HepG2 (cell line): ENCODE data around the gene INPP5E. TPM values are rescaled to one million over a fixed set of nuclear protein-coding genes. Genes with fewer than 3 reads are reported as not detected.

ENCODE experiments used
- ATAC-seq: fragments of 200-7000 bp; cut with Tn5 transposase; 3 replicates; pipeline ENCODE4 v1.9.1; 2020; ENCODE audit warnings: mild to moderate bottlenecking, moderate library complexity
- BruUV-seq: library from RNA; stranded (reverse); fragments of 400-500 nt; replicated peaks from 2 replicates; lab custom pipeline; 2021; lab: Mats Ljungman, UMichigan
- CTCF ChIA-PET: fragments of 300-600 bp; formaldehyde crosslinking; extraction: SDS; loops from one replicate; lab custom pipeline; 2021; ENCODE audit warnings: low total read pairs, inconsistent platforms, low intra/inter-chr PET ratio; lab: Yijun Ruan, JAX
- POLR2A ChIA-PET: fragments of 350-600 bp; sonication (Branson Sonifier 250); formaldehyde crosslinking; loops from one replicate; lab custom pipeline; 2020; ENCODE audit warnings: antibody characterized with exemption, inconsistent platforms; lab: Yijun Ruan, JAX
- DNase-seq: peaks from one replicate; pipeline ENCODE4 v3.0.0-alpha.2; 2015; ENCODE audit warnings: low spot score
- FAIRE-seq: peaks from 3 replicates; lab custom pipeline; 2011; peaks lifted over from hg19 to GRCh38; lab: Jason Lieb, UNC
- H2AFZ ChIP-seq: one replicate; pipeline ENCODE4 v1.6.1; 2011; ENCODE audit warnings: low read length, inconsistent platforms
- H3K27ac ChIP-seq: fragments of 300-600 bp; 3 replicates; pipeline ENCODE4 v1.8.0; 2011; ENCODE audit warnings: mixed run types, mild to moderate bottlenecking, mixed read lengths, low read length, inconsistent platforms; ENCODE audit not compliant: insufficient read depth; ENCODE audit errors: extremely low read length
- H3K27me3 ChIP-seq, 2 experiments: fragments of 200-600 bp in 1 of 2; 2 replicates in 1 of 2; 3 replicates in 1 of 2; pipeline versions ENCODE4 v1.6.0 to v1.8.0; 2011; ENCODE audit warnings: low read length in 2 of 2, mild to moderate bottlenecking in 2 of 2, moderate library complexity in 2 of 2, inconsistent platforms in 1 of 2; ENCODE audit not compliant: insufficient read depth in 2 of 2, control insufficient read depth in 1 of 2
- H3K36me3 ChIP-seq, 2 experiments: fragments of 200-600 bp in 1 of 2; replicated peaks in 1 of 2; 2 replicates in 1 of 2; 3 replicates in 1 of 2; pipeline versions ENCODE4 v1.5.1 to v1.8.0; 2011; ENCODE audit warnings: low read length in 2 of 2, inconsistent platforms in 1 of 2; ENCODE audit not compliant: insufficient read depth in 2 of 2, control insufficient read depth in 1 of 2
- H3K4me1 ChIP-seq: 2 replicates; pipeline ENCODE4 v1.5.1; 2012; ENCODE audit warnings: low read length, inconsistent platforms; ENCODE audit not compliant: insufficient read depth
- H3K4me2 ChIP-seq: 2 replicates; pipeline ENCODE4 v1.6.0; 2011; ENCODE audit warnings: low read depth, low read length, inconsistent platforms
- H3K4me3 ChIP-seq, 3 experiments: fragments of 200-600 bp in 1 of 3; sonication (generic), shearing (Covaris generic) in 1 of 3; replicated peaks in 1 of 3; 2 replicates each; pipeline ENCODE4 v1.5.1; 2011 to 2016; ENCODE audit warnings: low read length in 3 of 3, inconsistent platforms in 2 of 3, low read depth in 2 of 3, mild to moderate bottlenecking in 2 of 3, control low read depth in 1 of 3, mixed read lengths in 1 of 3; ENCODE audit not compliant: insufficient read depth in 1 of 3
- H3K79me2 ChIP-seq: one replicate; pipeline ENCODE4 v1.6.1; 2011; ENCODE audit warnings: low read length, inconsistent platforms; ENCODE audit not compliant: insufficient read depth
- H3K9ac ChIP-seq: 2 replicates; pipeline ENCODE4 v1.6.0; 2011; ENCODE audit warnings: mild to moderate bottlenecking, low read depth, low read length, inconsistent platforms; ENCODE audit not compliant: insufficient read depth
- H3K9me3 ChIP-seq: 2 replicates; pipeline ENCODE4 v1.5.1; 2012; ENCODE audit warnings: mild to moderate bottlenecking, low read length
- H4K20me1 ChIP-seq: 2 replicates; pipeline ENCODE4 v1.6.0; 2011; ENCODE audit warnings: inconsistent platforms, mild to moderate bottlenecking, low read length, moderate library complexity; ENCODE audit not compliant: insufficient read depth
- FOXJ3 ChIP-seq: sonication (generic); formaldehyde crosslinking; IDR thresholded peaks from 2 replicates; pipeline ENCODE4 v1.4.0; 2020; ENCODE audit warnings: missing genetic modification reagents, mild to moderate bottlenecking, borderline replicate concordance
- KLF16 ChIP-seq, 2 experiments: sonication (generic) in 1 of 2; formaldehyde crosslinking in 1 of 2; IDR thresholded peaks; 2 replicates each; pipeline versions ENCODE4 v1.6.1 to v1.8.0; 2016 to 2023; ENCODE audit warnings: missing genetic modification reagents in 2 of 2, missing compliant biosample characterization in 1 of 2
- MBD4 ChIP-seq: IDR thresholded peaks from 2 replicates; pipeline ENCODE4 v1.6.1; 2012; ENCODE audit warnings: low read length, inconsistent platforms, borderline replicate concordance
- SMC3 ChIP-seq: IDR thresholded peaks from 2 replicates; pipeline ENCODE4 v1.6.1; 2011; ENCODE audit warnings: low read length, improper control_type of control experiment
- ZBTB20 ChIP-seq: sonication (generic); formaldehyde crosslinking; IDR thresholded peaks from 2 replicates; pipeline ENCODE4 v1.8.1; 2023; ENCODE audit warnings: missing genetic modification reagents, low read depth, mild to moderate bottlenecking, borderline replicate concordance
- ZMYM2 ChIP-seq: sonication (generic); formaldehyde crosslinking; IDR thresholded peaks from 2 replicates; pipeline ENCODE4 v1.8.0; 2022; ENCODE audit warnings: mild to moderate bottlenecking, missing genetic modification reagents
- ZNF234 ChIP-seq: sonication (generic); formaldehyde crosslinking; conservative IDR thresholded peaks from 2 replicates; pipeline ENCODE4 v1.5.1; 2020; ENCODE audit warnings: mild to moderate bottlenecking, missing genetic modification reagents
- ZNF670 ChIP-seq: sonication (generic); formaldehyde crosslinking; IDR thresholded peaks from 2 replicates; pipeline ENCODE4 v1.8.0; 2022; ENCODE audit warnings: mild to moderate bottlenecking, missing genetic modification reagents, borderline replicate concordance
- ZNF816 ChIP-seq: sonication (generic); formaldehyde crosslinking; IDR thresholded peaks from 2 replicates; pipeline ENCODE4 v1.8.0; 2022; ENCODE audit warnings: missing genetic modification reagents, mild to moderate bottlenecking, borderline replicate concordance
- WGBS: methylation state at CpG from one replicate; pipeline ENCODE4 v1.1.6; 2017; ENCODE audit warnings: low lambda C conversion rate; 5-methylcytosine and 5-hydroxymethylcytosine counted together
- in situ Hi-C: cut with HindIII; loops from 2 replicates; pipeline ENCODE4 v1.10.0; 2017; ENCODE audit warnings: low pct_unique_long_range_greater_than_20kb; ENCODE audit not compliant: extremely low pct_ligation_motif_present
- intact Hi-C: fragments of 100-400 bp; cut with micrococcal nuclease; formaldehyde crosslinking; loops from one replicate; pipeline ENCODE4 v1.10.0; 2022; ENCODE audit not compliant: unreplicated experiment
- polyA plus RNA-seq, 8 experiments: library from polyadenylated mRNA; depleted of rRNA in 3 of 8; stranded (reverse) in 7 of 8; unstranded in 1 of 8; fragments of >200 nt; fragmentation: Illumina TruSeq in 4 of 8; extraction: Trizol in 4 of 8; gene quantifications; 2 replicates each; pipeline versions ENCODE4 v1.2.1 to v1.2.3, GENCODE V29; 2011 to 2016; ENCODE audit warnings: low read depth in 4 of 8, missing spikeins in 1 of 8, mixed read lengths in 1 of 8; ENCODE audit not compliant: insufficient read depth in 1 of 8
- total RNA-seq, 5 experiments: library from RNA; depleted of rRNA; stranded (reverse); fragments of >200 nt; fragmentation: Illumina TruSeq; extraction: Trizol; gene quantifications; 2 replicates each; pipeline ENCODE4 v1.2.3, GENCODE V29; 2016; ENCODE audit warnings: low read depth in 1 of 5
- TF ChIP-seq, protein P1 (sequence below): sonication (generic); formaldehyde crosslinking; IDR thresholded peaks from 2 replicates; pipeline ENCODE4 v1.5.0; 2020; ENCODE audit warnings: missing genetic modification reagents
- TF ChIP-seq, protein P2 (sequence below): fragments of 450-650 bp; IDR thresholded peaks from 2 replicates; pipeline ENCODE4 v1.6.1; 2016
- TF ChIP-seq, protein P3 (sequence below): sonication (generic); formaldehyde crosslinking; IDR thresholded peaks from 2 replicates; pipeline ENCODE4 v1.4.0; 2020; ENCODE audit warnings: missing genetic modification reagents, borderline replicate concordance
- TF ChIP-seq, protein P4 (sequence below): sonication (generic); formaldehyde crosslinking; IDR thresholded peaks from 2 replicates; pipeline ENCODE4 v1.8.1; 2023; ENCODE audit warnings: missing genetic modification reagents, mild to moderate bottlenecking, borderline replicate concordance
- TF ChIP-seq, protein P5 (sequence below): sonication (generic); formaldehyde crosslinking; IDR thresholded peaks from 2 replicates; pipeline ENCODE4 v1.8.1; 2023; ENCODE audit warnings: mild to moderate bottlenecking, missing genetic modification reagents

Gene INPP5E
- total and polyA plus RNA-seq, 2 of the 13 experiments (the other 11 are each of a cell fraction or from before 2014, with no cell fraction given): 5.5 TPM

DNA sequence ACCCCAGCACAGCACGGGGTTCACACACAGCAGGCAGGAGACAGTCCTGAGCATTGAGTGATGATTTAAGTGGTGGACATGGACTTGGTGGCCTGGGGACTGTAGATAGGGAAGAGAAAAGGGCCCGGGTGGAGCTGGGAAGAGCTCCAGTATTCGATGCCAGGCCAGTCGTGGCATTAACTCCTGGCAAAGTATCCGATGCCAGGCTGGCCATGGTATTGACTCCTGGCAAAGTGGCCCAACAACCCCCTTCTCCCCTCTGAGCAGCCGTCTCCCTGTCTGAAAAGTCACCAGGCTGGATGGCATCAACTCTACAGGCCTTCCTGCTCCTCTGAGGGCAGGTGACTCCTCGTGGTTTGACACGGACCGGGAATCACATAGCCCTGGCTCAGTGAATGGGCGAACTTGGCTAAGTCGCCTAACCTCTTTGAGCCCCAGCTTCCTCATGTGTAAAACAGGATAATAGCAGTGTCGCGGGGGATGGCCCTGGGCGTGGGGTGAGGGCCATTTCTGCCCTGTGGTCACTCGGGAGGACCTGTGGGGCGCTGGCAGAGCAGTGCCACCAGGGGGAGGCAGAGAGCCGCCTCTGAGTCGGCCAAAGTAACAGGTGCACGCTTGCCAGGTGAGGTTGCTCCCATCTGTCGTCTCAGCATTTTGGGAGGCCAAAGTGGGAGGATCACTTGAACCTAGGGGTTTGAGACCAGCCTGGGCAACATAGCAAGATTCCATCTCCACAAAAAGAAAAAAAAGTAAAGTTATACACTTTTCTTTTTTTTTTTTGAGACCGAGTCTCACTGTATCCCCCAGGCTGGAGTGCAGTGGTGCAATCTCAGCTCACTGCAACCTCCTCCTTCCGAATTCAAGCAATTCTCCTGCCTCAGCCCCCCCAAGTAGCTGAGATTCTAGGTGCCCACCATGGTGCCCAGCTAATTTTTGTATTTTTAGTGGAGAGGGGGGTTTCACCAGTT is 48.9 kb upstream of the INPP5E start:
- peak; percentile 48 for FAIRE-seq
- no peak overlapping the region for H3K4me2 ChIP-seq
- TF ChIP-seq ZBTB20 (CRISPR knock-in tag) (no peak), ZNF816 (CRISPR knock-in tag) (no peak), MBD4 (no peak), KLF16 (CRISPR knock-in tag; IDR thresholded peaks at IDR 0.05) (no peak), ZMYM2 (CRISPR knock-in tag) (no peak), FOXJ3 (CRISPR knock-in tag) (no peak), SMC3 (peak; percentile 79), ZNF670 (CRISPR knock-in tag) (no peak), ZNF234 (no peak)
- TF ChIP-seq, protein P1, sequence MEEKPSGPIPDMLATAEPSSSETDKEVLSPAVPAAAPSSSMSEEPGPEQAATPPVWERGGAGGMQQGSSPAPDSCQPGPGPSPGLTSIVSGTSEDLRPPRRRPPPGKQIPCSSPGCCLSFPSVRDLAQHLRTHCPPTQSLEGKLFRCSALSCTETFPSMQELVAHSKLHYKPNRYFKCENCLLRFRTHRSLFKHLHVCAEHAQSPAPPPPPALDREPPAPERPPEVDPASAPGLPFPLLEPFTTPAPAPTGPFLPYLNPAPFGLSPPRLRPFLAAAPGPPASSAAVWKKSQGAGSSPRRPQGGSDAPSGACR: no peak
- TF ChIP-seq, protein P2, sequence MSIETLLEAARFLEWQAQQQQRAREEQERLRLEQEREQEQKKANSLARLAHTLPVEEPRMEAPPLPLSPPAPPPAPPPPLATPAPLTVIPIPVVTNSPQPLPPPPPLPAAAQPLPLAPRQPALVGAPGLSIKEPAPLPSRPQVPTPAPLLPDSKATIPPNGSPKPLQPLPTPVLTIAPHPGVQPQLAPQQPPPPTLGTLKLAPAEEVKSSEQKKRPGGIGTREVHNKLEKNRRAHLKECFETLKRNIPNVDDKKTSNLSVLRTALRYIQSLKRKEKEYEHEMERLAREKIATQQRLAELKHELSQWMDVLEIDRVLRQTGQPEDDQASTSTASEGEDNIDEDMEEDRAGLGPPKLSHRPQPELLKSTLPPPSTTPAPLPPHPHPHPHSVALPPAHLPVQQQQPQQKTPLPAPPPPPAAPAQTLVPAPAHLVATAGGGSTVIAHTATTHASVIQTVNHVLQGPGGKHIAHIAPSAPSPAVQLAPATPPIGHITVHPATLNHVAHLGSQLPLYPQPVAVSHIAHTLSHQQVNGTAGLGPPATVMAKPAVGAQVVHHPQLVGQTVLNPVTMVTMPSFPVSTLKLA: no peak
- TF ChIP-seq, protein P3, sequence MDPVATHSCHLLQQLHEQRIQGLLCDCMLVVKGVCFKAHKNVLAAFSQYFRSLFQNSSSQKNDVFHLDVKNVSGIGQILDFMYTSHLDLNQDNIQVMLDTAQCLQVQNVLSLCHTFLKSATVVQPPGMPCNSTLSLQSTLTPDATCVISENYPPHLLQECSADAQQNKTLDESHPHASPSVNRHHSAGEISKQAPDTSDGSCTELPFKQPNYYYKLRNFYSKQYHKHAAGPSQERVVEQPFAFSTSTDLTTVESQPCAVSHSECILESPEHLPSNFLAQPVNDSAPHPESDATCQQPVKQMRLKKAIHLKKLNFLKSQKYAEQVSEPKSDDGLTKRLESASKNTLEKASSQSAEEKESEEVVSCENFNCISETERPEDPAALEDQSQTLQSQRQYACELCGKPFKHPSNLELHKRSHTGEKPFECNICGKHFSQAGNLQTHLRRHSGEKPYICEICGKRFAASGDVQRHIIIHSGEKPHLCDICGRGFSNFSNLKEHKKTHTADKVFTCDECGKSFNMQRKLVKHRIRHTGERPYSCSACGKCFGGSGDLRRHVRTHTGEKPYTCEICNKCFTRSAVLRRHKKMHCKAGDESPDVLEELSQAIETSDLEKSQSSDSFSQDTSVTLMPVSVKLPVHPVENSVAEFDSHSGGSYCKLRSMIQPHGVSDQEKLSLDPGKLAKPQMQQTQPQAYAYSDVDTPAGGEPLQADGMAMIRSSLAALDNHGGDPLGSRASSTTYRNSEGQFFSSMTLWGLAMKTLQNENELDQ (CRISPR knock-in tag): no peak
- TF ChIP-seq, protein P4, sequence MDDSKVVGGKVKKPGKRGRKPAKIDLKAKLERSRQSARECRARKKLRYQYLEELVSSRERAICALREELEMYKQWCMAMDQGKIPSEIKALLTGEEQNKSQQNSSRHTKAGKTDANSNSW (CRISPR knock-in tag): no peak
- TF ChIP-seq, protein P5, sequence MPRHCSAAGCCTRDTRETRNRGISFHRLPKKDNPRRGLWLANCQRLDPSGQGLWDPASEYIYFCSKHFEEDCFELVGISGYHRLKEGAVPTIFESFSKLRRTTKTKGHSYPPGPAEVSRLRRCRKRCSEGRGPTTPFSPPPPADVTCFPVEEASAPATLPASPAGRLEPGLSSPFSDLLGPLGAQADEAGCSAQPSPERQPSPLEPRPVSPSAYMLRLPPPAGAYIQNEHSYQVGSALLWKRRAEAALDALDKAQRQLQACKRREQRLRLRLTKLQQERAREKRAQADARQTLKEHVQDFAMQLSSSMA: no peak

More for the DNA sequence above, 48.9 kb upstream of the INPP5E start:
- no peak overlapping the region for H3K9ac ChIP-seq
- H2AFZ ChIP-seq: no peak overlapping the region
- no peak overlapping the region for H3K27ac ChIP-seq
- peaks cover 22% of the 10 kb centered on the region for H3K4me1 ChIP-seq
- intact Hi-C loops: no loop called here
- H3K36me3 ChIP-seq: no peaks in the 10 kb centered on the region
- peaks cover 22 to 49% of the 10 kb centered on the region in 2 experiments; a peak in 4 of 5 replicates for H3K27me3 ChIP-seq
- POLR2A ChIA-PET: interaction anchor here (1.2 to 1.5 kb wide), 2 partner anchors 137 to 138 kb away, joined by 3 to 5 read pairs; no protein-coding TSS in a partner anchor
- no peaks in the 10 kb centered on the region for H3K79me2 ChIP-seq
- no TSS peak for BruUV-seq
- H3K4me3 ChIP-seq: no peak overlapping the region
- no peaks in the 10 kb centered on the region for H3K9me3 ChIP-seq
- in situ Hi-C loops: no loop called here
- peaks cover 7% of the 10 kb centered on the region; the same call in 1 of the 2 replicates for H4K20me1 ChIP-seq
- no peak for DNase-seq
- ATAC-seq: peak; percentile 33; the same call in 2 of the 3 replicates
- 12% methylated on average over 22 of the region's 22 CpGs for WGBS
- CTCF ChIA-PET: interaction anchor here (1.1 to 7.9 kb wide), 3 partner anchors 143 to 205 kb away, joined by 4 to 101 read pairs (median 4); no protein-coding TSS in a partner anchor
